GM23248 (cell line): Measurements from ENCODE around the gene ZFP57.

Experiments
- EZH2 ChIP-seq: fragments of 200-600 bp; sonication (generic); IDR thresholded peaks from 2 replicates; pipeline ENCODE4 v1.6.1; 2018; ENCODE audit warnings: antibody characterized with exemption, mild to moderate bottlenecking; ENCODE audit not compliant: insufficient read depth, poor library complexity, severe bottlenecking
- EZH2phosphoT487 ChIP-seq: fragments of 200-600 bp; sonication (generic); IDR thresholded peaks from 2 replicates; pipeline ENCODE4 v1.6.1; 2018; ENCODE audit warnings: antibody characterized with exemption, moderate library complexity, mild to moderate bottlenecking, low read depth; ENCODE audit not compliant: insufficient read depth

- TF ChIP-seq EZH2 = no peak
- TF ChIP-seq EZH2phosphoT487 = no peak
Observed at GRCh38 chr6:29724937-29725869, 44.3 kb upstream of the ZFP57 start.
